A172 (cell line): ENCODE results near the gene TRAPPC10. TPM values are rescaled to one million over a fixed set of nuclear protein-coding genes. Genes with fewer than 3 reads are reported as not detected.

Experiments
- DNase-seq: peaks from one replicate; pipeline ENCODE4 v3.0.0-alpha.2; 2015; ENCODE audit warnings: low spot score
- total RNA-seq: library from RNA; depleted of rRNA; stranded (reverse); fragments of >200 nt; shearing (Covaris generic); gene quantifications from 2 replicates; pipeline ENCODE4 v1.2.3, GENCODE V29; 2014

Gene TRAPPC10
- total RNA-seq, 1 experiment from 2014 or later = 34.7 TPM

GRCh38 chr21:44005071-44005470, 7.0 kb upstream of the TRAPPC10 start:
- no peak for DNase-seq

- DNase-seq = no peak
These were observed 6.5 kb upstream of the TRAPPC10 start for GRCh38 chr21:44005593-44005992.

- DNase-seq = peak; percentile 97
These were observed 6.0 kb upstream of the TRAPPC10 start for GRCh38 chr21:44006017-44006619.

- DNase-seq = peak; percentile 34
These were observed 5.5 kb upstream of the TRAPPC10 start for GRCh38 chr21:44006656-44007055.

GRCh38 chr21:44010429-44010828, 1.7 kb upstream of the TRAPPC10 start:
- DNase-seq = no peak

- DNase-seq = no peak
These were observed 986 bp upstream of the TRAPPC10 start for GRCh38 chr21:44011123-44011522.

GRCh38 chr21:44012474-44013379, 618 bp downstream of the TRAPPC10 start:
- DNase-seq = no peak

- DNase-seq = no peak
These were observed 1.4 kb downstream of the TRAPPC10 start for GRCh38 chr21:44013380-44014088.

GRCh38 chr21:44017601-44018000, 5.5 kb downstream of the TRAPPC10 start:
- DNase-seq = no peak

- no peak for DNase-seq
These were observed 6.0 kb downstream of the TRAPPC10 start for GRCh38 chr21:44018127-44018526.

- no peak for DNase-seq
These were observed 6.9 kb downstream of the TRAPPC10 start for GRCh38 chr21:44018813-44019567.

- no peak for DNase-seq
These were observed 7.5 kb downstream of the TRAPPC10 start for GRCh38 chr21:44019568-44019958.

GRCh38 chr21:44020551-44020950, 8.4 kb downstream of the TRAPPC10 start:
- DNase-seq = no peak

GRCh38 chr21:44021064-44021463, 9.0 kb downstream of the TRAPPC10 start:
- DNase-seq = no peak

- DNase-seq = no peak
These were observed 12.1 kb downstream of the TRAPPC10 start for GRCh38 chr21:44024257-44024656.

GRCh38 chr21:44024887-44025353, 12.8 kb downstream of the TRAPPC10 start:
- peak; percentile 22 for DNase-seq

- DNase-seq = no peak
These were observed 15.6 kb downstream of the TRAPPC10 start for GRCh38 chr21:44027607-44028286.

- no peak for DNase-seq
These were observed 16.2 kb downstream of the TRAPPC10 start for GRCh38 chr21:44028287-44028659.

GRCh38 chr21:44029460-44030087, 17.5 kb downstream of the TRAPPC10 start:
- DNase-seq = no peak

- no peak for DNase-seq
These were observed 23.1 kb downstream of the TRAPPC10 start for GRCh38 chr21:44035244-44035643.

- no peak for DNase-seq
These were observed 26.0 kb downstream of the TRAPPC10 start for GRCh38 chr21:44038063-44038462.
